OCI-LY1 (cell line): ENCODE results near the gene HOXD4.

Source experiments
- H2AFZ ChIP-seq: fragments of 200-600 bp; sonication (generic), shearing (Covaris generic); 2 replicates; pipeline ENCODE4 v1.6.0; 2014; ENCODE audit warnings: antibody characterized with exemption, mild to moderate bottlenecking, low read length
- H3F3A ChIP-seq: fragments of 200-600 bp; sonication (generic), shearing (Covaris generic); 2 replicates; pipeline ENCODE4 v1.6.0; 2014; ENCODE audit warnings: mild to moderate bottlenecking, antibody characterized with exemption, low read length, moderate library complexity; ENCODE audit not compliant: insufficient read depth
- H3K27ac ChIP-seq: fragments of 200-600 bp; sonication (generic); 2 replicates; pipeline ENCODE4 v1.5.1; 2014; ENCODE audit warnings: low read length, mixed run types, mild to moderate bottlenecking, low read depth; ENCODE audit not compliant: poor library complexity, severe bottlenecking
- H3K27me3 ChIP-seq: fragments of 200-600 bp; sonication (generic); 2 replicates; pipeline ENCODE4 v1.6.0; 2014; ENCODE audit warnings: antibody characterized with exemption, mild to moderate bottlenecking, low read length, moderate library complexity; ENCODE audit not compliant: insufficient read depth
- H3K36me3 ChIP-seq: fragments of 200-600 bp; sonication (generic); 2 replicates; pipeline ENCODE4 v1.6.1; 2014; ENCODE audit warnings: mild to moderate bottlenecking, antibody characterized with exemption, low read length, moderate library complexity, mixed read lengths; ENCODE audit not compliant: insufficient read depth
- H3K4me1 ChIP-seq: fragments of 200-600 bp; sonication (generic); 2 replicates; pipeline ENCODE4 v1.5.1; 2014; ENCODE audit warnings: mild to moderate bottlenecking, low read length, moderate library complexity; ENCODE audit not compliant: insufficient read depth, severe bottlenecking
- H3K4me2 ChIP-seq: fragments of 200-600 bp; sonication (generic), shearing (Covaris generic); 2 replicates; pipeline ENCODE4 v1.6.1; 2014; ENCODE audit warnings: low read length
- H3K4me3 ChIP-seq: fragments of 200-600 bp; sonication (generic); 2 replicates; pipeline ENCODE4 v1.5.1; 2014; ENCODE audit warnings: low read length, low read depth, mild to moderate bottlenecking, mixed read lengths; ENCODE audit not compliant: poor library complexity, severe bottlenecking
- H3K79me2 ChIP-seq: fragments of 200-600 bp; shearing (Covaris generic); 2 replicates; pipeline ENCODE4 v1.6.1; 2016; ENCODE audit warnings: mixed run types, low read length, mixed read lengths; ENCODE audit not compliant: insufficient read depth
- H3K9ac ChIP-seq: fragments of 200-600 bp; sonication (generic), shearing (Covaris generic); 2 replicates; pipeline ENCODE4 v1.6.1; 2014; ENCODE audit warnings: mild to moderate bottlenecking, low read length, mixed read lengths
- H3K9me2 ChIP-seq: fragments of 200-600 bp; sonication (generic), shearing (Covaris generic); 2 replicates; pipeline ENCODE4 v1.6.1; 2014; ENCODE audit warnings: low read depth, mild to moderate bottlenecking, low read length, mixed read lengths
- H3K9me3 ChIP-seq: fragments of 200-600 bp; shearing (Covaris generic); 2 replicates; pipeline ENCODE4 v1.6.1; 2014; ENCODE audit warnings: low read length, mixed read lengths
- H4K20me1 ChIP-seq: fragments of 200-600 bp; sonication (generic), shearing (Covaris generic); 2 replicates; pipeline ENCODE4 v1.6.0; 2016; ENCODE audit warnings: mild to moderate bottlenecking, low read length; ENCODE audit not compliant: insufficient read depth
- EZH2 ChIP-seq: fragments of 200-600 bp; sonication (generic), shearing (Covaris generic); IDR thresholded peaks from 2 replicates; pipeline ENCODE4 v1.8.0; 2017; ENCODE audit warnings: borderline replicate concordance, mixed run types, mild to moderate bottlenecking, antibody characterized with exemption, low read length, moderate library complexity, mixed read lengths
- TF ChIP-seq, protein P1 (sequence below): fragments of 200-600 bp; sonication (generic), shearing (Covaris generic); IDR thresholded peaks from 2 replicates; pipeline ENCODE4 v1.5.1; 2017; ENCODE audit warnings: mild to moderate bottlenecking, antibody characterized with exemption, low read length, moderate library complexity, mixed read lengths

The HOXD4 gene

GRCh38 chr2:176154576-176155252, 3.4 kb downstream of the HOXD4 start:
- TF ChIP-seq EZH2 = no peak
- TF ChIP-seq, protein P1, sequence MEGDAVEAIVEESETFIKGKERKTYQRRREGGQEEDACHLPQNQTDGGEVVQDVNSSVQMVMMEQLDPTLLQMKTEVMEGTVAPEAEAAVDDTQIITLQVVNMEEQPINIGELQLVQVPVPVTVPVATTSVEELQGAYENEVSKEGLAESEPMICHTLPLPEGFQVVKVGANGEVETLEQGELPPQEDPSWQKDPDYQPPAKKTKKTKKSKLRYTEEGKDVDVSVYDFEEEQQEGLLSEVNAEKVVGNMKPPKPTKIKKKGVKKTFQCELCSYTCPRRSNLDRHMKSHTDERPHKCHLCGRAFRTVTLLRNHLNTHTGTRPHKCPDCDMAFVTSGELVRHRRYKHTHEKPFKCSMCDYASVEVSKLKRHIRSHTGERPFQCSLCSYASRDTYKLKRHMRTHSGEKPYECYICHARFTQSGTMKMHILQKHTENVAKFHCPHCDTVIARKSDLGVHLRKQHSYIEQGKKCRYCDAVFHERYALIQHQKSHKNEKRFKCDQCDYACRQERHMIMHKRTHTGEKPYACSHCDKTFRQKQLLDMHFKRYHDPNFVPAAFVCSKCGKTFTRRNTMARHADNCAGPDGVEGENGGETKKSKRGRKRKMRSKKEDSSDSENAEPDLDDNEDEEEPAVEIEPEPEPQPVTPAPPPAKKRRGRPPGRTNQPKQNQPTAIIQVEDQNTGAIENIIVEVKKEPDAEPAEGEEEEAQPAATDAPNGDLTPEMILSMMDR = no peak
- H3K27me3 ChIP-seq = no peaks in the 10 kb centered on the region

GRCh38 chr2:176155356-176156044, 4.2 kb downstream of the HOXD4 start:
- no peaks in the 10 kb centered on the region for H3K36me3 ChIP-seq
- H3K27ac ChIP-seq = no peak overlapping the region
- TF ChIP-seq, protein P1 = no peak
- TF ChIP-seq EZH2 = no peak
- no peaks in the 10 kb centered on the region for H3K9me3 ChIP-seq
- no peaks in the 10 kb centered on the region for H3F3A ChIP-seq
- no peaks in the 10 kb centered on the region for H3K79me2 ChIP-seq
- H3K27me3 ChIP-seq = no peaks in the 10 kb centered on the region
- no peaks in the 10 kb centered on the region for H3K9me2 ChIP-seq
- no peak overlapping the region for H2AFZ ChIP-seq
- no peaks in the 10 kb centered on the region for H3K4me1 ChIP-seq
- no peak overlapping the region for H3K4me3 ChIP-seq
- H3K9ac ChIP-seq = no peak overlapping the region
- no peak overlapping the region for H3K4me2 ChIP-seq
- no peaks in the 10 kb centered on the region for H4K20me1 ChIP-seq

More at GRCh38 chr2:176154576-176155252, 3.4 kb downstream of the HOXD4 start:
- Histone ChIP-seq H3K9me2 (no peaks in the 10 kb centered on the region), H3K9ac (no peak overlapping the region), H2AFZ (no peak overlapping the region), H3K4me2 (no peak overlapping the region), H3F3A (no peaks in the 10 kb centered on the region), H3K36me3 (no peaks in the 10 kb centered on the region), H3K4me1 (no peaks in the 10 kb centered on the region), H4K20me1 (no peaks in the 10 kb centered on the region), H3K9me3 (no peaks in the 10 kb centered on the region), H3K79me2 (no peaks in the 10 kb centered on the region), H3K4me3 (no peak overlapping the region), H3K27ac (no peak overlapping the region)

DNA sequence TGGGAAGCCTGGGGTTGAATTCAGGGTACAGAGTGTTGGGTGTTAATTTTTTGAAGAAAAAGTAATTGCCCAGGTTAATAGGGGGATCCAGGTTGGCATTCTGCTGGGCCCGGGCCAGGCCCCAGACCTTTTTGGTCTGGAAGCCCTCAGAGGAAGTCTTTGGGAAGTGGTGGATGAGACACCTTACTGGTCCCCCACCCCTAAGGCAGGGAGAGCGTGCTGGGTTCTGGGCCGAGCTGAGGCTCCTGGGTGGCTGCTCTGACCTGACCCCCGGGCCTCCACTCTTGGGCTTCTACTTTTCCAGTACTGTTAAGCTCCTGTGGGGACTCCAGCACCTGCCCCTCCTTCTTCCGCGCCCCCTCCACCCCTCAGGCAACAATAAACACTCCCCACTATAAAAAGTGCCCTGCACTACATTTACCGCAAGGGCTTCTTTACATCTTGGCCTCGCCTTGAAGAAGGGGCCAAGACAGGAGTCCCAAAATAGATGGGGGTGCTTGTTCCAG, 5.0 kb downstream of the HOXD4 start:
- Histone ChIP-seq H3K4me1 (no peaks in the 10 kb centered on the region), H3K4me2 (no peak overlapping the region), H3K9me2 (no peaks in the 10 kb centered on the region), H4K20me1 (no peaks in the 10 kb centered on the region), H3K27me3 (no peaks in the 10 kb centered on the region), H3K9ac (no peak overlapping the region), H3F3A (no peaks in the 10 kb centered on the region), H3K36me3 (no peaks in the 10 kb centered on the region), H2AFZ (no peak overlapping the region), H3K4me3 (no peak overlapping the region), H3K79me2 (no peaks in the 10 kb centered on the region), H3K9me3 (no peaks in the 10 kb centered on the region), H3K27ac (no peak overlapping the region)
- TF ChIP-seq EZH2 = no peak
- TF ChIP-seq, protein P1 = no peak
